Stimulated activated CD8-positive, alpha-beta memory T cell treated with anti-CD3 and anti-CD28 coated beads, Interleukin-4, amount 100 ng/mL, for 48 hours (primary cell): Measurements from ENCODE around the gene SAPCD1.

ENCODE experiments used
- DNase-seq: peaks from one replicate; pipeline ENCODE4 v3.0.0-alpha.2; 2020

SAPCD1 gene

GRCh38 chr6:31729979-31730630 is 32.4 kb upstream of the SAPCD1 start:
- peak; percentile 82 for DNase-seq

GRCh38 chr6:31730631-31731086 is 31.8 kb upstream of the SAPCD1 start:
- DNase-seq, result no peak

GRCh38 chr6:31732029-31732428 is 30.4 kb upstream of the SAPCD1 start:
- no peak for DNase-seq

GRCh38 chr6:31733734-31734133 is 28.7 kb upstream of the SAPCD1 start:
- DNase-seq, result no peak

GRCh38 chr6:31734247-31734820 is 28.1 kb upstream of the SAPCD1 start:
- no peak for DNase-seq

GRCh38 chr6:31734821-31735406 is 27.5 kb upstream of the SAPCD1 start:
- DNase-seq, result peak; percentile 70

GRCh38 chr6:31736021-31736767 is 26.3 kb upstream of the SAPCD1 start, which contains the start of gene CLIC1:
Gene CLIC1, minus strand, starts transcription at chr6:31736530. Its CDS starts 230 bp downstream, at chr6:31736300.
- DNase-seq, result peak; percentile 89

GRCh38 chr6:31736768-31737314 is 25.6 kb upstream of the SAPCD1 start:
- no peak for DNase-seq

- no peak for DNase-seq
Measured at GRCh38 chr6:31737315-31737990, 25.0 kb upstream of the SAPCD1 start.

GRCh38 chr6:31737991-31738979 is 24.2 kb upstream of the SAPCD1 start:
- peak; percentile 71 for DNase-seq

- DNase-seq, result peak; percentile 98
Measured at GRCh38 chr6:31739639-31740396, 22.6 kb upstream of the SAPCD1 start, which contains the start of gene MSH5. Gene MSH5, plus strand, starts transcription at chr6:31740005. Its CDS starts 462 bp downstream, at chr6:31740467.

- DNase-seq, result peak; percentile 67
Measured at GRCh38 chr6:31740397-31741223, 21.8 kb upstream of the SAPCD1 start.

- no peak for DNase-seq
Measured at GRCh38 chr6:31741815-31742214, 20.6 kb upstream of the SAPCD1 start.

- no peak for DNase-seq
Measured at GRCh38 chr6:31742894-31743293, 19.6 kb upstream of the SAPCD1 start.

GRCh38 chr6:31744422-31744821 is 18.0 kb upstream of the SAPCD1 start:
- DNase-seq, result no peak

GRCh38 chr6:31749301-31750036 is 13.0 kb upstream of the SAPCD1 start:
- DNase-seq, result no peak

- DNase-seq, result no peak
Measured at GRCh38 chr6:31750411-31751022, 11.9 kb upstream of the SAPCD1 start.

- DNase-seq, result no peak
Measured at GRCh38 chr6:31752739-31753319, 9.6 kb upstream of the SAPCD1 start.
